ENCODE measurements around the gene SYTL5.
A peak's percentile ranks its signal among the peaks of the same experiment; 100 is the strongest.
"Not testable (repeated sequence)": the region's sequence is repeated elsewhere in the genome, so short reads cannot be mapped to it uniquely, and the experiment has no call there.

SYTL5 gene

GRCh38 chrX:37989304-37989703, 17.0 kb upstream of the SYTL5 start:
- Histone ChIP-seq H3K27ac (no peak overlapping the region), H3K9me3 (replicated peaks in 1 of 11) (no peaks in the 10 kb centered on the region), H3K4me2 (no peak overlapping the region; a peak in 1 of 22 replicates), H3K27me3 (no peaks in the 10 kb centered on the region), H3K4me3 (no peak overlapping the region), H3K36me3 (no peaks in the 10 kb centered on the region), H4K20me1 (no peaks in the 10 kb centered on the region), H3K9ac (no peak overlapping the region), H3K4me1 (peaks cover 0 to 20% (median 2%) of the 10 kb centered on the region in 10 experiments; a peak in 5 of 20 replicates)
- TF ChIP-seq Cebpa-rat (IDR thresholded peaks at IDR 0.05), result no peak

- not testable (repeated sequence) for H3K27me3 ChIP-seq; H4K20me1 ChIP-seq; H3K9ac ChIP-seq; H3K4me3 ChIP-seq; H3K36me3 ChIP-seq; H3K9me3 ChIP-seq (replicated peaks in 1 of 11)
- Histone ChIP-seq H3K4me1 (peaks cover 0 to 25% (median 5%) of the 10 kb centered on the region in 10 experiments; a peak in 8 of 20 replicates), H3K4me2 (peak overlapping the region in 5 of 11 experiments; percentile 10 to 63 (median 27); a peak in 8 of 22 replicates), H3K27ac (peak overlapping the region in 1 of 11 experiments; percentile 16; a peak in 1 of 22 replicates)
Measured at GRCh38 chrX:37991303-37991702, 15.1 kb upstream of the SYTL5 start.

GRCh38 chrX:37993176-37993575, 13.2 kb upstream of the SYTL5 start:
- Histone ChIP-seq H3K9ac (no peak overlapping the region), H3K9me3 (replicated peaks in 1 of 11) (no peaks in the 10 kb centered on the region), H3K4me2 (no peak overlapping the region), H4K20me1 (no peaks in the 10 kb centered on the region), H3K4me3 (no peak overlapping the region), H3K27ac (no peak overlapping the region), H3K27me3 (no peaks in the 10 kb centered on the region), H3K4me1 (peaks cover 0 to 25% (median 5%) of the 10 kb centered on the region in 10 experiments; a peak in 8 of 20 replicates), H3K36me3 (no peaks in the 10 kb centered on the region)
- TF ChIP-seq Cebpa-rat (IDR thresholded peaks at IDR 0.05), result no peak

GRCh38 chrX:37993837-37994619, 12.3 kb upstream of the SYTL5 start:
- peaks cover 0 to 24% (median 5%) of the 10 kb centered on the region in 10 experiments; a peak in 8 of 20 replicates for H3K4me1 ChIP-seq
- no peak overlapping the region for H3K27ac ChIP-seq
- H3K36me3 ChIP-seq, result no peaks in the 10 kb centered on the region
- H3K4me3 ChIP-seq, result no peak overlapping the region
- no peak overlapping the region for H3K9ac ChIP-seq
- H4K20me1 ChIP-seq, result no peaks in the 10 kb centered on the region
- no peaks in the 10 kb centered on the region for H3K27me3 ChIP-seq
- H3K9me3 ChIP-seq (replicated peaks in 1 of 11), result no peaks in the 10 kb centered on the region
- no peak for TF ChIP-seq Cebpa-rat (IDR thresholded peaks at IDR 0.05)
- H3K4me2 ChIP-seq, result no peak overlapping the region

GRCh38 chrX:37995428-37995827, 10.9 kb upstream of the SYTL5 start:
- Histone ChIP-seq H3K4me3 (no peak overlapping the region), H4K20me1 (no peaks in the 10 kb centered on the region)
- TF ChIP-seq Cebpa-rat (IDR thresholded peaks at IDR 0.05), result no peak

GRCh38 chrX:37997096-37997495, 9.3 kb upstream of the SYTL5 start:
- Histone ChIP-seq H3K27ac (no peak overlapping the region), H3K4me3 (no peak overlapping the region), H3K9ac (no peak overlapping the region), H3K36me3 (no peaks in the 10 kb centered on the region), H3K9me3 (replicated peaks in 1 of 11) (no peaks in the 10 kb centered on the region), H3K4me1 (peaks cover 0 to 9% (median 0%) of the 10 kb centered on the region in 10 experiments; a peak in 5 of 20 replicates), H3K4me2 (no peak overlapping the region), H4K20me1 (no peaks in the 10 kb centered on the region), H3K27me3 (no peaks in the 10 kb centered on the region)
- TF ChIP-seq Cebpa-rat (IDR thresholded peaks at IDR 0.05), result no peak

More at GRCh38 chrX:37995428-37995827, 10.9 kb upstream of the SYTL5 start:
- Histone ChIP-seq H3K4me1 (peaks cover 0 to 17% (median 5%) of the 10 kb centered on the region in 10 experiments; a peak in 8 of 20 replicates), H3K27me3 (no peaks in the 10 kb centered on the region), H3K27ac (no peak overlapping the region), H3K9ac (no peak overlapping the region), H3K36me3 (no peaks in the 10 kb centered on the region), H3K4me2 (peak overlapping the region in 1 of 11 experiments; percentile 7; a peak in 1 of 22 replicates), H3K9me3 (replicated peaks in 1 of 11) (no peaks in the 10 kb centered on the region)

- Histone ChIP-seq H3K4me3 (no peak overlapping the region), H3K9ac (no peak overlapping the region), H4K20me1 (no peaks in the 10 kb centered on the region), H3K27me3 (no peaks in the 10 kb centered on the region), H3K36me3 (no peaks in the 10 kb centered on the region), H3K4me2 (no peak overlapping the region), H3K9me3 (replicated peaks in 1 of 11) (peaks cover 0 to 4% (median 0%) of the 10 kb centered on the region in 11 experiments; a peak in 2 of 22 replicates), H3K27ac (no peak overlapping the region), H3K4me1 (peaks cover 0 to 9% (median 0%) of the 10 kb centered on the region in 10 experiments; a peak in 5 of 20 replicates)
- TF ChIP-seq Cebpa-rat (IDR thresholded peaks at IDR 0.05), result no peak
Measured at GRCh38 chrX:37998586-37999262, 7.6 kb upstream of the SYTL5 start.

- H3K36me3 ChIP-seq, result no peaks in the 10 kb centered on the region
- no peak overlapping the region for H3K9ac ChIP-seq
- H3K4me1 ChIP-seq, result no peaks in the 10 kb centered on the region
- H4K20me1 ChIP-seq, result no peaks in the 10 kb centered on the region
- TF ChIP-seq Cebpa-rat (IDR thresholded peaks at IDR 0.05), result no peak
- H3K9me3 ChIP-seq (replicated peaks in 1 of 11), result peaks cover 0 to 24% (median 13%) of the 10 kb centered on the region in 11 experiments; a peak in 14 of 22 replicates
- no peak overlapping the region for H3K4me2 ChIP-seq
- H3K4me3 ChIP-seq, result no peak overlapping the region
- no peak overlapping the region for H3K27ac ChIP-seq
- no peaks in the 10 kb centered on the region for H3K27me3 ChIP-seq
Measured at GRCh38 chrX:38000706-38001105, 5.6 kb upstream of the SYTL5 start.

- peaks cover 0 to 25% (median 14%) of the 10 kb centered on the region in 11 experiments; a peak in 14 of 22 replicates for H3K9me3 ChIP-seq (replicated peaks in 1 of 11)
- no peaks in the 10 kb centered on the region for H3K4me1 ChIP-seq
- no peaks in the 10 kb centered on the region for H3K27me3 ChIP-seq
- H3K36me3 ChIP-seq, result no peaks in the 10 kb centered on the region
- H3K4me3 ChIP-seq, result no peak overlapping the region
- no peaks in the 10 kb centered on the region for H4K20me1 ChIP-seq
- no peak for TF ChIP-seq Cebpa-rat (IDR thresholded peaks at IDR 0.05)
- H3K9ac ChIP-seq, result no peak overlapping the region
- no peak overlapping the region for H3K27ac ChIP-seq
- H3K4me2 ChIP-seq, result no peak overlapping the region
Measured at GRCh38 chrX:38004046-38004445, 2.3 kb upstream of the SYTL5 start.

Measured in BLaER1 treated with 17β-estradiol and CSF1 and Interleukin-3, amounts not matched to agents 10 nM and 100 nM (cell line).